ENCODE measurements around the gene SLC3A2. TPM values are rescaled to one million over a fixed set of nuclear protein-coding genes. Genes with fewer than 3 reads are reported as not detected.

Gene SLC3A2
- total RNA-seq, 8 experiments from 2014 or later, result 97.8 to 428 (median 211) TPM

DNA sequence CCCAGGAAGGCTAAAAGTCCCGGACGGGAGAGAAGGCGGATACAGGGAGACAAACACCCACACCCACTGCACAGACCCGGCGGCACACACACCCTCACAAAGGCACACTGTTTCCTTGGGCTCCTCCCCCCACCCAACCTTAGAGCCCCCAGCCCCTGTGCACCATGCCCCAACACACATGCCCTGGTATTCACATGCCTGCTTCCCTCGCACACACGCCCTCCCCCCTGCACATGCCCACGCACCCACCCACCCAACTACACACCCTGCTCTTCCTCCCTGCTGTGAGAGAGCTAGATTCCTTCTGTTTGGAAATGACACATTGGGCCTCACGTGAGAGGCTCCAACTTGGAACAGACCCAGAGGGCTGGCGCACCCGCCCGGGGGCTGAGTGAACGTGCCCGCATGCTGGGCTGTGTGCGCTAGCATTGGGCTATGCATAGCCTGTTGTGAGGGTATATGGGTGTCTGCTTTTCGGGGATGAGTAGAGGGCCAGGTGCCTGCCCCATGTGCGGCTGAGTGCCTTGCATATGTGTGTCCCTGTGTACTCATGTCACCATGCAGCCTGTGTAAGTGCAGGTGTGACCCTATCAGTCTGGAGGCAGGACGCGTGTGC lies 41.0 kb downstream of the SLC3A2 start:
- peak; percentile 44 to 86 (median 70) for ATAC-seq (replicated peaks in 6 of 8)
- H3K4me1 ChIP-seq (replicated peaks in 1 of 2), result peaks cover 0 to 20% of the 10 kb centered on the region in 2 donors
- H3K27ac ChIP-seq, result no peak overlapping the region
- in situ Hi-C loops (cut with MboI; ENCODE audit: low pct_unique_long_range_greater_than_20kb in 2 of 9, low sequenced_read_pairs in 9 of 9, unreplicated experiment in 9 of 9), result loop anchor here in 3 of 9 experiments (25.0 kb wide), 3 partner anchors 291 to 741 kb away; partner anchors contain the start of gene ATL3 (in 1 of the 3)
- 0 to 90% (median 40%) methylated on average over 2 to 8 of the region's 19 CpGs; no CpG with 5 or more reads in 6 of the 10 experiments for WGBS, 10 experiments
- no peak overlapping the region for H3K4me3 ChIP-seq

DNA sequence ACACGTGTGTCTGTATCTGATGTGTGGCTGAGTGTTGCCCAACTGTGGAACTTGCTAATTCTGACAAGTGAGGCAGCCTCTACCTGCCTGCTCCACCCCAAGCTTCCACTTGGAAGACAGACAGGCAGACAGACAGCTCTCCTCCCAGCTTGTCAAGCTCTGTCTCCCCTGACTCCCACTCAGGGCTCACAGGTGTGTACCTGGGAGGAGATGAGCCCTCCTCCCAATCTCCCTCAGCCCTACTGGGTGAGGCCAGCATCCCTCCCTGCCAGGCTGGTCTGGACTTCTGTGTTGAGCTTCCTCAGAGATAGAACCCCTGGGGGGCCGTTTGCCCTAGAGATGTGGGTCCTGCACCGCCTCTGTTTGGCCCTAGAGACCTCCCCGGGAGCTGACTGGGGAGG lies 41.5 kb downstream of the SLC3A2 start:
- in situ Hi-C loops (cut with MboI; ENCODE audit: low pct_unique_long_range_greater_than_20kb in 2 of 9, low sequenced_read_pairs in 9 of 9, unreplicated experiment in 9 of 9), result loop anchor here in 3 of 9 experiments (25.0 kb wide), 3 partner anchors 290 to 740 kb away; partner anchors contain the start of gene ATL3 (in 1 of the 3)
- H3K27ac ChIP-seq, result no peak overlapping the region
- 80 to 83% methylated on average over 1 of the region's 4 CpGs; no CpG with 5 or more reads in 8 of the 10 experiments for WGBS, 10 experiments
- H3K4me1 ChIP-seq (replicated peaks in 1 of 2), result peaks cover 0 to 23% of the 10 kb centered on the region in 2 donors
- ATAC-seq (replicated peaks in 6 of 8), result no peak
- no peak overlapping the region for H3K4me3 ChIP-seq

DNA sequence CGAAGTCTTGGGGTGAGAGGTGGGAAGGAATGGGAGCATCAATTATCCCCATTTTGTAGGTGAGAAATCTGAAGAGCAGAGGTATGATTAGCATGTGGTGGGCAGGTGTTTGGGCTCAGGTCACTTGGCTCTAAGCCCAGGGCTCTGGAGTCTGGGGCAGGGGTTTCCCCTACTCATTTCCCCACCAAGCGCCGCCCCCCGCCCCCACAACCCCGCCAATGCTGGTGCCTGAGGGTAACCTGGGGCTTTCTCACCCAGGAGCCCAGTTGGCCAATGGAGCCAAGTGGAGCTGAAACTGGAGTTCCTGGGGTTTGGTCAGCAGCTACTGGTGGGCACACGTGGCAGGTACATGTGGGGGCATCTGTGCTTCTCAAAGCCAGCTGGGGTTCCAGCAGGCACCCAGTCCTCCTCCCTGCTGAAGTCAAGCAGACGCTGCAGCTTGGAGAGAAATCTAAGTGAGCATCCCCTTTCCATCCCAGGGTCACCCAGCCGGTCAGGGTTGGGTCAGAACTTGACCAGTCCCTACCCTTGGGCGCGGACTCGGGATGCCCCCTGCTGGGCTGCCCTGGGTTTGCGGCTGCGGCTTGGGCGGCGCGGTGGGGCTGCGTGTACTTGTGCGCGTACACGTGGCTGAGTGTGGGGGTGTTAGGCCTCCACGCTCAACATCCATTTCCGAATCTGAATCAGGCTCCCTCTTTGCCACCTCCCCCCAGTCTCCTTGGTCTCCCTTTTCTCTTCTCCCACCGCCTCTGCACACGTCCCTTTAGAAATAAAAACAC lies 42.1 kb downstream of the SLC3A2 start:
- H3K4me3 ChIP-seq, result no peak overlapping the region
- in situ Hi-C loops (cut with MboI; ENCODE audit: low pct_unique_long_range_greater_than_20kb in 2 of 9, low sequenced_read_pairs in 9 of 9, unreplicated experiment in 9 of 9), result loop anchor here in 3 of 9 experiments (25.0 kb wide), 3 partner anchors 289 to 739 kb away; partner anchors contain the start of gene ATL3 (in 1 of the 3)
- WGBS, 10 experiments, result 0 to 80% (median 43%) methylated on average over 1 to 11 of the region's 24 CpGs; no CpG with 5 or more reads in 7 of the 10 experiments
- peak in 3 of 8 experiments; percentile 16 to 61 (median 41) for ATAC-seq (replicated peaks in 6 of 8)
- H3K4me1 ChIP-seq (replicated peaks in 1 of 2), result peaks cover 6 to 30% of the 10 kb centered on the region in 2 donors
- H3K27ac ChIP-seq, result no peak overlapping the region

DNA sequence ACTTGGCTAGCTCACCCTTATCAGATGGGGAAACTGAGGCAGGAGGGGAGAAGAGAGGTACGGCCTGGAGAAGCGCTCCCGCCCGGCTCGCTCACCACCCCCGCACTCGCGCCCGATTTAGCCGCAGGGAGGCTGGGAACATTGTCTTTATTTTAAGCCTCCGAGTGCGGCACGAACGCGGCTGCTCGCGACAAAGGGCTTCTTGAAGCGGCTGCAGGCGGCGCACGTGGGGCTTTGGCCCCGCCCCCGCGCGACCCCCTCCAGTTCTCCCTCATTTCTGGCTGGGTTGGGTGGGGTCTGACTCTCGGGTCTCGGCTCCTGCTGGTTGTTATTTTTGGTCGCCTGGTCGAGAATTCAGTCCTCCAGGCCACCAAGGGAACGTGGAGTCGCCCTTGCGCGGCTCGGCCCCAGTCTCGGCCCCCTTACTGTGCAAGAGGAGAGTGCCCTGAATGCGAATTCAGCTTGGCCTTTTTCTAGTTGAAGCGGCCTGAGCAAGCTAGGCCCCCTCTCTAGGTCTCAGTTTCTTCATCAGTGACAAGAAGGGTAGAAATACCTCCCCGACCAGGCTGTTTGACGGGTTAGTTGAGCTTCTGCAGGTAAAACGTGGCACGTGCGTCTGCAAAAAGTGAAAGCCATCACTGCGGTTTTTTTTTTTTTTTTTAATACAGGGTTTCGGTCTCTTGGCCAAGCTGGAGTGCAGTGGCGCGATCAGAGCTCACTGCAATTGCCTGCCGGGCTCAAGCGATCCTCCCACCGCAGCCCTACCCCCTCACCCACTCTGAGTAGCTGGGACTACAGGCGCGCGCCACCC lies 43.1 kb downstream of the SLC3A2 start:
- Histone ChIP-seq H3K27ac (no peak overlapping the region), H3K4me1 (replicated peaks in 1 of 2) (peaks cover 10 to 39% of the 10 kb centered on the region in 2 donors), H3K4me3 (peak overlapping the region in 4 of 5 donors; percentile 7 to 24 (median 16))
- 17 to 46% (median 30%) methylated on average over 2 to 15 of the region's 52 CpGs; no CpG with 5 or more reads in 3 of the 10 experiments for WGBS, 10 experiments
- in situ Hi-C loops (cut with MboI; ENCODE audit: low pct_unique_long_range_greater_than_20kb in 2 of 9, low sequenced_read_pairs in 9 of 9, unreplicated experiment in 9 of 9), result loop anchor here in 3 of 9 experiments (25.0 kb wide), 3 partner anchors 288 to 738 kb away; partner anchors contain the start of gene ATL3 (in 1 of the 3)
- ATAC-seq (replicated peaks in 6 of 8), result peak in 1 of 8 experiments; percentile 9

DNA sequence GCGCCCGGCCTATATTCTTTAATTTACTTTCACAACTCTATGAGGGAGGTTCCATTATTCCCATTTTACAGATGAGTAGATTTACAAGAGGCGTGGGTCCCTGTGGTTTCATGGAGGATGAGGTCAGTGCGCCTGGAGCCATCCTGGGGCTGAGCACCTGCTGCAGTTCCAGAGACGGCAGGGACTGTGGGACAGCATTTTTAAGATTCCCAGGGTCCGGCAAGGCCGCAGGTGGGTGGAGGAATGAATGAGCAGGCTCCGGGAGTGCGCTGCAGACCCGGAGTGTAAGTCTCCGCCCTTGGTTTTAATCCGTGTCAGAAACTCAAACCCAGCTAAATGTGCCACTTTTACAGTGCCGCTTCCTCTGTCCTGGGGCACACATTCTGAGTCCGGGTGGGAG lies 44.6 kb downstream of the SLC3A2 start:
- Histone ChIP-seq H3K4me1 (replicated peaks in 1 of 2) (peaks cover 10 to 31% of the 10 kb centered on the region in 2 donors), H3K27ac (no peak overlapping the region), H3K4me3 (no peak overlapping the region)
- ATAC-seq (replicated peaks in 6 of 8), result no peak
- in situ Hi-C loops (cut with MboI; ENCODE audit: low pct_unique_long_range_greater_than_20kb in 2 of 9, low sequenced_read_pairs in 9 of 9, unreplicated experiment in 9 of 9), result no loop called here
- WGBS, 10 experiments, result 58 to 66% (median 59%) methylated on average over 3 to 10 of the region's 14 CpGs; no CpG with 5 or more reads in 7 of the 10 experiments

DNA sequence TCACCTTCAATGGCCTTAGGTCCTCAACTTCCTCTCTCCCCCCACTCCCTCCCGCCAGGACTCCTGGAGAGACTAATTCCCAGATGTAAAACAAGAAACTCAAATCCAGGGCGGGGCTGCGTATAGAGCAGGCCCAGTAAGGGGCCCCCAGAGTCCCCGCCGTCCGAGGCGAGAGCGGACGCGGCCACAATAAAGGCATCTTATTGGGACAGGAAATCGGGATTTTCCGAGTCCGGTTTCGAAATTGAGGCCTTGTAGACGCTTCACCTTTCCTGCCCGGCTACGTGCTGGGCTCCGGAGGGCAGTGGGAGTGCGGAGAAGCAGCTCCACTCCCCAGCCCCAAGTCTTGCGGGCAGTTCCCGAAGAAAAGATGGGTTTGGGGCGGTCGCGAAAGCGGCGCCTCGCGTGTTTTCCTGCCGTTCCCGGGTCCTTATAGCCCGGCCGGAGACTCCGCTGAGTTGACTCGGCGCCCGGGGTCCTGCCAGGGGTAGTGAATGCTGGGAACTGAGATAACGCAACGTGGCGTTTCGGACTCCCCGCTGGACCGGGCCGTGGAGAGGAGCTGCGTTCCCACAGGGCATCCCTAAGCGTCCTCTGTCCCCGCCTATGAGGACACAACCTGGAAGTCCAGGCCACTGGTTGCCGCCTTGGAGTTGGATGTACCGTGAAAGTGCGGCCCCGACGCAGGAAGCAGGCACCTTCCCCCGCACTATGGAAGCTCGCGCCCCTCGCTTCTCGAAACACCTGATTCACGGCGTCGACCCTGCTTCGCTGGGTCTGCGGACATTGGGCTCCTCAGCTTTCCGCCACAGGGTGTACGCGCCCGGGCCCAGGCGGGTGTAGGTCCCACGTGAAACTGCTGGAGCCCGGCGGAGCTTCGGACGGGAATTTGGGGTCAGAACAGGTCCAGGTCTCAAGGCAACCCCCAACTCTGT lies 45.3 kb downstream of the SLC3A2 start:
- no peak overlapping the region for H3K27ac ChIP-seq
- in situ Hi-C loops (cut with MboI; ENCODE audit: low pct_unique_long_range_greater_than_20kb in 2 of 9, low sequenced_read_pairs in 9 of 9, unreplicated experiment in 9 of 9), result no loop called here
- peaks cover 10 to 31% of the 10 kb centered on the region in 2 donors for H3K4me1 ChIP-seq (replicated peaks in 1 of 2)
- ATAC-seq (replicated peaks in 6 of 8), result peak in 3 of 8 experiments; percentile 13 to 34 (median 14)
- 10 to 83% (median 33%) methylated on average over 2 to 14 of the region's 71 CpGs; no CpG with 5 or more reads in 3 of the 10 experiments for WGBS, 10 experiments
- peak overlapping the region in 1 of 5 donors; percentile 9 for H3K4me3 ChIP-seq

DNA sequence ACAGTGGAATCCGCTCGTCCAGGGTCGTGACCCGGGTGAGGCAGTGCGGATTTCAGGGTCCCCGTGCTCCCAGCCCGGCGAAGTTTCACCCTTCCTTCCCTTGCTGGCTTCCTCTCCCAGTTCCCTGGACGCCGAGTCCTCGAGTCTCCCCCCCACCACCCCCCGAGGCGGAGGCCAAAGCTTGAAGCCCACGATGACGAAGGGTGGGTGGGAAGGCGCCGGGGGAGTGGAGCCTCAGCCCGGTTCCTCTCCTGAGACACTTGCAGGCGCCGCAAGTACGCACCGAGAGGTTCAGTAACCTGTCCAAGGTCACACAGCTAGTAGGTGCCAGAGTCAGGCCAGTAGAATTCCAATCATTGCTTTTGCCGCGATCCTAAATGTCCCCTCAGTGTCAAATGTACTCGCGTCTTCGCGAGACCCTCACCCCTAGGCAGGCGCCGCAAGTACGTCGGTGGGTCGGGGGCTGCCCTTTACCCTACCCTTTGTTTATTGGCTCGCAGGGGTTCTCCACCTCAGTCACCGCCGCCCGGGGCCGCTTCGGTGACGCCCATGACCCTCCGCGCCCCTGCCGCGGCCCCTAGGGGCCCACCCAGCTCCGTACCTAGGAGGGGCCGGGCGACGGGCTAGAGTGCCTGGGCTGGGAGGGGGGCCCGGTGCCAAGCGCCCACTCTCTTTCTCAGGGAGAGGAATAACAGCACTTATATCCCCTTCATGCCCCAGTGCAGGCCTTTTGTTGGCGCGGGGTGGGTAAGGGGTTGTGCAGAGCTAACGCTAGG lies 46.2 kb downstream of the SLC3A2 start:
- H3K27ac ChIP-seq, result no peak overlapping the region
- no peak for ATAC-seq (replicated peaks in 6 of 8)
- 37 to 80% (median 50%) methylated on average over 2 to 5 of the region's 53 CpGs; no CpG with 5 or more reads in 6 of the 10 experiments for WGBS, 10 experiments
- in situ Hi-C loops (cut with MboI; ENCODE audit: low pct_unique_long_range_greater_than_20kb in 2 of 9, low sequenced_read_pairs in 9 of 9, unreplicated experiment in 9 of 9), result no loop called here
- peaks cover 10 to 31% of the 10 kb centered on the region in 2 donors for H3K4me1 ChIP-seq (replicated peaks in 1 of 2)
- H3K4me3 ChIP-seq, result no peak overlapping the region

DNA sequence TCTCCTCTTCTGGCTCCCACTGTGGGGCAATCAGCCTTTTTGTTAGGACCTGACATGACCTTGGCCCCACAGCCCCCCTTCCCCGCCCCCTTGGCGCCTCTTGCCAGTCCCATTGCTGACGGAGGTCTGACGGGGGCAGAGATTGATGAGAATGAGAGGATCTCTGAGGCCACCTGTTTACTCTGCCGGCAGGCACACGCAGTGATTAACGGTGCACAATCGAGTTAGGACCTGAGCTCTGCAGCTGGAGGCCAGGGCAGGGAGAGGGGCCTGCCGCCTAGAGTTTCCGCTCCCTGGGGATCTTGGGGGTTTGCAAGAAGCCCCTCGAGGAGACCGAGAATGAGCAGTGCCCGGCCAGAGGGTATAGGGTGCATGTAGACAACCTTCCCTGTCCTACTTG lies 47.3 kb downstream of the SLC3A2 start:
- Histone ChIP-seq H3K27ac (no peak overlapping the region), H3K4me3 (no peak overlapping the region), H3K4me1 (replicated peaks in 1 of 2) (peaks cover 10 to 31% of the 10 kb centered on the region in 2 donors)
- peak in 5 of 8 experiments; percentile 72 to 90 (median 81) for ATAC-seq (replicated peaks in 6 of 8)
- WGBS, 10 experiments, result 0 to 73% (median 13%) methylated on average over 2 to 6 of the region's 13 CpGs; no CpG with 5 or more reads in 6 of the 10 experiments
- in situ Hi-C loops (cut with MboI; ENCODE audit: low pct_unique_long_range_greater_than_20kb in 2 of 9, low sequenced_read_pairs in 9 of 9, unreplicated experiment in 9 of 9), result no loop called here

DNA sequence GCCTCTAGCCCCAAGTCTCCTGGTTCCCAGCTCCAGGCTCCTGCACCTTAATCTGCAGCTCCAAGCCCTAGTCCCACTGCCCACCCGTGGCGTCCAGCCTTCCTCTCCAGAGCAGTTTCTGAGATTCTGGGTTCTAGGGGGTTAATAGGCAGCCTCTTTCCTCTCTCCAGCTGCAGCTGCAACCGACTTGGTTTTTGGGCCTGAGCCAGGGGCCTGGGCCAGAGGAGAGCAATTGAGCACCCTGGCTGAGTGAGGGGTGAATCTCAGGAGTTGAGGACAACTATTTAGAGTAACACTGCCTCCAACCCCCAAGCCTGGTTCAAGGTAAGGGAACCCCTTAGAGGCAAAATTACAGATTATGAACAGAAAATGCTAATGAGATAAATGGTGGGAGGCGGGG lies 49.5 kb downstream of the SLC3A2 start:
- in situ Hi-C loops (cut with MboI; ENCODE audit: low pct_unique_long_range_greater_than_20kb in 2 of 9, low sequenced_read_pairs in 9 of 9, unreplicated experiment in 9 of 9), result no loop called here
- ATAC-seq (replicated peaks in 6 of 8), result peak in 1 of 8 experiments; percentile 22
- Histone ChIP-seq H3K4me3 (no peak overlapping the region), H3K27ac (no peak overlapping the region), H3K4me1 (replicated peaks in 1 of 2) (peaks cover 10 to 25% of the 10 kb centered on the region in 2 donors)
- 0 to 76% (median 57%) methylated on average over 1 to 3 of the region's 4 CpGs; no CpG with 5 or more reads in 6 of the 10 experiments for WGBS, 10 experiments

DNA sequence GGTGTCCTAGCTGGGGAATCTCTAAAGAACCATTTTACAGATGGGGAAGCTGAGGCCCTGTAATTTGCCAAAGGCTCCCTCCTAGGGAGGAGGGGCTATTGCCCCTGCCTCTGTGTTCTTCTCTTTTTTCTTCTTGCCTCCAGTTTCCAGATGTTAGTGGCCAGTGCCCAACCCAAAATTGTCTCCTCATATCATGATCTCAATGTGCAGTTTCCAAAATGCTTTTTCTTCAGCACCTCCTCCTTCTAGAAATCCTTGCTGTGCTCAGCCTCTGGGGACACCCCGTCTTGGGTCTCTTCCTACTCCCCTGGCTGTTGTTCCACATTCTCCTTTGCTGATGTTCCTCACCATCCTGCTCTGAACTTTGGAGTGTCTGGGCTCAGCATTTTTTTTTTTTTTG lies 50.0 kb downstream of the SLC3A2 start:
- in situ Hi-C loops (cut with MboI; ENCODE audit: low pct_unique_long_range_greater_than_20kb in 2 of 9, low sequenced_read_pairs in 9 of 9, unreplicated experiment in 9 of 9), result no loop called here
- 0 to 89% (median 17%) methylated on average over 1 of the region's 1 CpG; no CpG with 5 or more reads in 5 of the 10 experiments for WGBS, 10 experiments

More for the DNA sequence above, 50.0 kb downstream of the SLC3A2 start:
- Histone ChIP-seq H3K27ac (no peak overlapping the region), H3K4me1 (replicated peaks in 1 of 2) (peaks cover 10 to 25% of the 10 kb centered on the region in 2 donors), H3K4me3 (no peak overlapping the region)
- ATAC-seq (replicated peaks in 6 of 8), result no peak

Data from motor neuron (in vitro differentiated cells).